HG02840 (cell line): Measurements from ENCODE around the gene GNB5.

Experiments used
- ATAC-seq: cut with Tn5 transposase; IDR thresholded peaks from one replicate; pipeline ENCODE4 v1.9.1; 2021; ENCODE audit warnings: mild to moderate bottlenecking, moderate library complexity, moderate number of reproducible peaks; ENCODE audit not compliant: unreplicated experiment, low FRiP score

GNB5 gene

GRCh38 chr15:52118969-52119749 lies 72.0 kb downstream of the GNB5 start:
- ATAC-seq: no peak

- no peak for ATAC-seq
These were observed 73.6 kb downstream of the GNB5 start for GRCh38 chr15:52117549-52117948.

GRCh38 chr15:52115598-52116427 lies 75.4 kb downstream of the GNB5 start:
- no peak for ATAC-seq

GRCh38 chr15:52114261-52115055 lies 76.7 kb downstream of the GNB5 start:
- no peak for ATAC-seq

GRCh38 chr15:52113708-52114107 lies 77.5 kb downstream of the GNB5 start:
- ATAC-seq: no peak

- ATAC-seq: no peak
These were observed 78.0 kb downstream of the GNB5 start for GRCh38 chr15:52113235-52113634.

- ATAC-seq: no peak
These were observed 78.9 kb downstream of the GNB5 start for GRCh38 chr15:52112203-52112750.

- no peak for ATAC-seq
These were observed 79.5 kb downstream of the GNB5 start for GRCh38 chr15:52111517-52112202.

- ATAC-seq: peak; percentile 42
These were observed 81.4 kb downstream of the GNB5 start for GRCh38 chr15:52109559-52110451.

- ATAC-seq: no peak
These were observed 84.0 kb downstream of the GNB5 start for GRCh38 chr15:52107238-52107637.

- no peak for ATAC-seq
These were observed 84.6 kb downstream of the GNB5 start for GRCh38 chr15:52106641-52107040.

- ATAC-seq: no peak
These were observed 85.3 kb downstream of the GNB5 start for GRCh38 chr15:52105846-52106245.

- ATAC-seq: no peak
These were observed 86.6 kb downstream of the GNB5 start for GRCh38 chr15:52104532-52105004.

- ATAC-seq: peak; percentile 60
These were observed 87.7 kb downstream of the GNB5 start for GRCh38 chr15:52103217-52104207.

- ATAC-seq: no peak
These were observed 88.7 kb downstream of the GNB5 start for GRCh38 chr15:52102463-52102862.

- no peak for ATAC-seq
These were observed 89.5 kb downstream of the GNB5 start for GRCh38 chr15:52101542-52102323.
